Upper lobe of left lung (tissue), 4 donors: ENCODE data around the gene FRAS1.

Source experiments
- POLR2A ChIP-seq, 4 donors: fragments of 450-650 bp; IDR thresholded peaks; one replicate each; pipeline ENCODE4 v1.5.1; 2016 to 2017; ENCODE audit warnings: antibody characterized with exemption in 4 of 4, mild to moderate bottlenecking in 2 of 4
- TF ChIP-seq, protein P1 (sequence below), 6 experiments: fragments of 450-650 bp in 4 of 6; fragments of 200-600 bp in 2 of 6; sonication (generic) in 2 of 6; IDR thresholded peaks; one replicate each; pipeline ENCODE4 v1.5.1; 2016 to 2019; ENCODE audit warnings: antibody characterized with exemption in 6 of 6

DNA sequence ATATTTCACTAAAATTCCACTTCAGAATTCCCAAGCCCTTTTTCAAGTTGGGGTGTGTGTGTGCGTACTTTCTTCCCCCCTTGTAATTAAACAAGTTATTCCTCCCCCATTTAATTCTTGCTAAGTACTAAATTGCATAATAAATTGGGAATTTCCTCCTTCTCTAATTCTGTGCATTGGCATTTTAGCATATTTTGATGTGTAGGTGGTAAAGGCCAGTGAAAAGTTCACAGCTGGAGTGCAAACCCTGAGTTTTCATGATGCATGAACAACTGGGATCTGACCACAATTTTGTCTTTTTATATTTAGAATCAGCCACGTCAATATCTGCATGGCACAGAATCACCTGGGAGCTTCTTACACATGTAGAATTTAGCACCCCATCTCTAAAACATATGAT lies 513.0 kb downstream of the FRAS1 start:
- TF ChIP-seq POLR2A (IDR thresholded peaks at IDR 0.05): no peak
- TF ChIP-seq, protein P1, sequence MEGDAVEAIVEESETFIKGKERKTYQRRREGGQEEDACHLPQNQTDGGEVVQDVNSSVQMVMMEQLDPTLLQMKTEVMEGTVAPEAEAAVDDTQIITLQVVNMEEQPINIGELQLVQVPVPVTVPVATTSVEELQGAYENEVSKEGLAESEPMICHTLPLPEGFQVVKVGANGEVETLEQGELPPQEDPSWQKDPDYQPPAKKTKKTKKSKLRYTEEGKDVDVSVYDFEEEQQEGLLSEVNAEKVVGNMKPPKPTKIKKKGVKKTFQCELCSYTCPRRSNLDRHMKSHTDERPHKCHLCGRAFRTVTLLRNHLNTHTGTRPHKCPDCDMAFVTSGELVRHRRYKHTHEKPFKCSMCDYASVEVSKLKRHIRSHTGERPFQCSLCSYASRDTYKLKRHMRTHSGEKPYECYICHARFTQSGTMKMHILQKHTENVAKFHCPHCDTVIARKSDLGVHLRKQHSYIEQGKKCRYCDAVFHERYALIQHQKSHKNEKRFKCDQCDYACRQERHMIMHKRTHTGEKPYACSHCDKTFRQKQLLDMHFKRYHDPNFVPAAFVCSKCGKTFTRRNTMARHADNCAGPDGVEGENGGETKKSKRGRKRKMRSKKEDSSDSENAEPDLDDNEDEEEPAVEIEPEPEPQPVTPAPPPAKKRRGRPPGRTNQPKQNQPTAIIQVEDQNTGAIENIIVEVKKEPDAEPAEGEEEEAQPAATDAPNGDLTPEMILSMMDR (IDR thresholded peaks at IDR 0.05): no peak
